Caco-2 (cell line): Measurements from ENCODE around the gene SPRN. TPM values are rescaled to one million over a fixed set of nuclear protein-coding genes. Genes with fewer than 3 reads are reported as not detected.
"Not testable (repeated sequence)": the region's sequence is repeated elsewhere in the genome, so short reads cannot be mapped to it uniquely, and the experiment has no call there.

Source experiments
- BruUV-seq: library from RNA; stranded (reverse); fragments of 400-500 nt; replicated peaks from 2 replicates; lab custom pipeline; 2021; lab: Mats Ljungman, UMichigan
- CTCF ChIA-PET: fragments of 300-600 bp; sonication (Branson Sonifier 250); formaldehyde crosslinking; loops from one replicate; lab custom pipeline; 2022; ENCODE audit warnings: antibody characterized with exemption; lab: Charles Lee
- POLR2A ChIA-PET: fragments of 300-600 bp; sonication (Branson Sonifier 250); formaldehyde crosslinking; loops from one replicate; lab custom pipeline; 2022; ENCODE audit warnings: antibody characterized with exemption; lab: Charles Lee
- DNase-seq, 2 experiments: peaks; one replicate each; pipeline versions ENCODE4 v3.0.0 to v3.0.0-alpha.2; 2020 to 2022
- H3K27me3 ChIP-seq: replicated peaks from 2 replicates; pipeline ENCODE4 v1.6.0; 2011; ENCODE audit warnings: low read length; ENCODE audit not compliant: control insufficient read depth, insufficient read depth
- H3K36me3 ChIP-seq: 2 replicates; pipeline ENCODE4 v1.5.1; 2011; ENCODE audit warnings: low read length; ENCODE audit not compliant: control insufficient read depth, insufficient read depth
- H3K4me1 ChIP-seq: fragments of 250-450 bp; sonication (Bioruptor Pico); 2 replicates; pipeline ENCODE4 v1.5.1; 2020; ENCODE audit warnings: mild to moderate bottlenecking
- H3K4me3 ChIP-seq: 2 replicates; pipeline ENCODE4 v1.5.1; 2011; ENCODE audit warnings: low read depth, mild to moderate bottlenecking, control low read depth, low read length
- H3K9me3 ChIP-seq: fragments of 250-450 bp; sonication (Bioruptor Pico); 2 replicates; pipeline ENCODE4 v1.5.1; 2020; ENCODE audit warnings: mild to moderate bottlenecking, moderate library complexity
- H3K27ac Mint-ChIP-seq: one replicate; pipeline ENCODE4 v1.8.0; 2022; ENCODE audit warnings: mixed read lengths; ENCODE audit not compliant: unreplicated experiment
- H3K27me3 Mint-ChIP-seq: one replicate; pipeline ENCODE4 v1.8.0; 2022; ENCODE audit warnings: mixed read lengths; ENCODE audit not compliant: insufficient read depth, unreplicated experiment
- H3K36me3 Mint-ChIP-seq: one replicate; pipeline ENCODE4 v1.8.0; 2022; ENCODE audit warnings: mild to moderate bottlenecking, mixed read lengths; ENCODE audit not compliant: insufficient read depth, unreplicated experiment
- H3K4me1 Mint-ChIP-seq: one replicate; pipeline ENCODE4 v1.8.0; 2022; ENCODE audit warnings: low read depth, mixed read lengths; ENCODE audit not compliant: unreplicated experiment
- H3K4me3 Mint-ChIP-seq: one replicate; pipeline ENCODE4 v1.8.0; 2022; ENCODE audit warnings: mild to moderate bottlenecking, moderate library complexity, mixed read lengths; ENCODE audit not compliant: unreplicated experiment
- H3K9me3 Mint-ChIP-seq: one replicate; pipeline ENCODE4 v1.8.0; 2022; ENCODE audit warnings: mixed read lengths; ENCODE audit not compliant: unreplicated experiment
- CTCF ChIP-seq, 2 experiments: fragments of 200-600 bp in 1 of 2; IDR thresholded peaks; 1 replicate in 1 of 2; 2 replicates in 1 of 2; pipeline versions ENCODE4 v1.5.1 to v1.8.0; 2011 to 2022; ENCODE audit warnings: antibody characterized with exemption in 1 of 2, control low read depth in 1 of 2, inconsistent platforms in 1 of 2, low read depth in 1 of 2, low read length in 1 of 2, mild to moderate bottlenecking in 1 of 2, moderate library complexity in 1 of 2; ENCODE audit not compliant: insufficient read depth in 1 of 2, severe bottlenecking in 1 of 2, unreplicated experiment in 1 of 2
- intact Hi-C: fragments of 100-400 bp; cut with micrococcal nuclease; formaldehyde crosslinking; loops from one replicate; pipeline ENCODE4 v1.10.0; 2022; ENCODE audit not compliant: unreplicated experiment
- total RNA-seq: library from RNA; stranded (reverse); gene quantifications from 2 replicates; pipeline ENCODE4 v1.2.3, GENCODE V29; 2022

Gene SPRN
- total RNA-seq, 1 experiment from 2014 or later, result not detected

GRCh38 chr10:133442967-133443924, 18.8 kb upstream of the SPRN start:
- no peak for TF ChIP-seq CTCF (IDR thresholded peaks at IDR 0.05; ENCODE audit: insufficient read depth in 1 of 2, low read depth in 1 of 2, low read length in 1 of 2, severe bottlenecking in 1 of 2, unreplicated experiment in 1 of 2)
- H3K9me3 Mint-ChIP-seq, result peaks cover 20% of the 10 kb centered on the region
- H3K27me3 ChIP-seq, result no peaks in the 10 kb centered on the region
- intact Hi-C loops, result no loop called here
- H3K4me1 Mint-ChIP-seq, result peaks cover 6% of the 10 kb centered on the region
- H3K36me3 ChIP-seq, result no peaks in the 10 kb centered on the region
- ChIA-PET CTCF (no interaction called here), POLR2A (no interaction called here)
- no peak overlapping the region for H3K27ac Mint-ChIP-seq
- H3K36me3 Mint-ChIP-seq, result peaks cover 6% of the 10 kb centered on the region
- no peak overlapping the region for H3K4me3 Mint-ChIP-seq
- DNase-seq, result no peak
- no TSS peak for BruUV-seq
- H3K27me3 Mint-ChIP-seq, result peaks cover 4% of the 10 kb centered on the region
- H3K4me3 ChIP-seq, result no peak overlapping the region
- no peaks in the 10 kb centered on the region for H3K4me1 ChIP-seq
- H3K9me3 ChIP-seq, result peaks cover 19% of the 10 kb centered on the region

GRCh38 chr10:133442191-133442966, 18.0 kb upstream of the SPRN start:
- Mint-ChIP-seq H3K36me3 (peaks cover 6% of the 10 kb centered on the region), H3K27ac (no peak overlapping the region), H3K4me1 (peaks cover 9% of the 10 kb centered on the region), H3K4me3 (no peak overlapping the region), H3K27me3 (peaks cover 4% of the 10 kb centered on the region), H3K9me3 (peaks cover 11% of the 10 kb centered on the region)
- Histone ChIP-seq H3K4me3 (no peak overlapping the region), H3K27me3 (no peaks in the 10 kb centered on the region), H3K4me1 (peaks cover 1% of the 10 kb centered on the region; the same call in 1 of the 2 replicates), H3K36me3 (no peaks in the 10 kb centered on the region), H3K9me3 (peaks cover 11% of the 10 kb centered on the region; the same call in 1 of the 2 replicates)
- DNase-seq, result no peak
- ChIA-PET POLR2A (no interaction called here), CTCF (no interaction called here)
- intact Hi-C loops, result no loop called here
- BruUV-seq, result no TSS peak
- TF ChIP-seq CTCF (IDR thresholded peaks at IDR 0.05; ENCODE audit: insufficient read depth in 1 of 2, low read depth in 1 of 2, low read length in 1 of 2, severe bottlenecking in 1 of 2, unreplicated experiment in 1 of 2), result no peak

- no peak for DNase-seq
These were observed 17.4 kb upstream of the SPRN start for GRCh38 chr10:133441780-133442179.

GRCh38 chr10:133441356-133441755, 16.9 kb upstream of the SPRN start:
- POLR2A ChIA-PET, H3K27ac Mint-ChIP-seq, H3K27me3 ChIP-seq, H3K36me3 Mint-ChIP-seq, H3K4me1 Mint-ChIP-seq, BruUV-seq, H3K9me3 ChIP-seq, intact Hi-C loops, H3K27me3 Mint-ChIP-seq, H3K4me3 ChIP-seq, H3K36me3 ChIP-seq, H3K9me3 Mint-ChIP-seq, H3K4me1 ChIP-seq, CTCF ChIA-PET, DNase-seq, H3K4me3 Mint-ChIP-seq: not testable (repeated sequence)

More at GRCh38 chr10:133441780-133442179, 17.4 kb upstream of the SPRN start:
- no peak overlapping the region for H3K4me3 Mint-ChIP-seq
- Histone ChIP-seq H3K4me1 (peaks cover 3% of the 10 kb centered on the region; the same call in 1 of the 2 replicates), H3K27me3 (no peaks in the 10 kb centered on the region), H3K9me3 (peaks cover 5% of the 10 kb centered on the region; the same call in 1 of the 2 replicates), H3K36me3 (no peaks in the 10 kb centered on the region), H3K4me3 (no peak overlapping the region)
- H3K36me3 Mint-ChIP-seq, result peaks cover 3% of the 10 kb centered on the region
- H3K4me1 Mint-ChIP-seq, result peaks cover 9% of the 10 kb centered on the region
- H3K27ac Mint-ChIP-seq, result no peak overlapping the region
- no TSS peak for BruUV-seq
- H3K9me3 Mint-ChIP-seq, result peaks cover 5% of the 10 kb centered on the region
- no peak for TF ChIP-seq CTCF (IDR thresholded peaks at IDR 0.05; ENCODE audit: insufficient read depth in 1 of 2, low read depth in 1 of 2, low read length in 1 of 2, severe bottlenecking in 1 of 2, unreplicated experiment in 1 of 2)
- peaks cover 4% of the 10 kb centered on the region for H3K27me3 Mint-ChIP-seq
- intact Hi-C loops, result no loop called here
- ChIA-PET POLR2A (no interaction called here), CTCF (no interaction called here)
